ENCODE measurements around the gene ARHGAP10. TPM values are rescaled to one million over a fixed set of nuclear protein-coding genes. Genes with fewer than 3 reads are reported as not detected.

ARHGAP10 gene
- total RNA-seq, 4 donors from 2014 or later, result 7.0 to 52.8 (median 19.9) TPM

DNA sequence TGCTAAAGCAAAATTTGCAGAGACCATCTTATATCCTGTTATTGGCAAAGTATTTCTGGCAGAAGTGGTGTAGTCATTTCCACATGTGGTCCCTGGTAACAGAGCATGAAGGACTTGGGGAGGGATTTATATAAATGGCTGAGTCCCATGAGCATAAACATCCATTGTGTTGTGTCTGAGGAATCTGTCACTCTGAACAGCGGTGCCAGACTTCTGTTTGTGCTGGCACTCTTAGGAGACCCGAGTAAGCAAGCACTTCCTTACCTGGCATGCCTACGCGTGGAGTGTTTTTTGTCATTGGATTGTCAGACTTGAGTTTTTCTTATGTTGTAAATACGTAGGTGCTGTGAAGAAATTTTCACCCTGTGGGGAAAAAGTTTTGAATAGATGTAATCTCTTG, 285.9 kb downstream of the ARHGAP10 start:
- Histone ChIP-seq H3K27ac (no peak overlapping the region), H3K9me3 (no peaks in the 10 kb centered on the region), H3K27me3 (no peaks in the 10 kb centered on the region), H3K36me3 (no peaks in the 10 kb centered on the region), H3K4me3 (no peak overlapping the region), H3K4me1 (no peaks in the 10 kb centered on the region)
- no peak for TF ChIP-seq POLR2A (IDR thresholded peaks at IDR 0.05)
- TF ChIP-seq, protein P1, sequence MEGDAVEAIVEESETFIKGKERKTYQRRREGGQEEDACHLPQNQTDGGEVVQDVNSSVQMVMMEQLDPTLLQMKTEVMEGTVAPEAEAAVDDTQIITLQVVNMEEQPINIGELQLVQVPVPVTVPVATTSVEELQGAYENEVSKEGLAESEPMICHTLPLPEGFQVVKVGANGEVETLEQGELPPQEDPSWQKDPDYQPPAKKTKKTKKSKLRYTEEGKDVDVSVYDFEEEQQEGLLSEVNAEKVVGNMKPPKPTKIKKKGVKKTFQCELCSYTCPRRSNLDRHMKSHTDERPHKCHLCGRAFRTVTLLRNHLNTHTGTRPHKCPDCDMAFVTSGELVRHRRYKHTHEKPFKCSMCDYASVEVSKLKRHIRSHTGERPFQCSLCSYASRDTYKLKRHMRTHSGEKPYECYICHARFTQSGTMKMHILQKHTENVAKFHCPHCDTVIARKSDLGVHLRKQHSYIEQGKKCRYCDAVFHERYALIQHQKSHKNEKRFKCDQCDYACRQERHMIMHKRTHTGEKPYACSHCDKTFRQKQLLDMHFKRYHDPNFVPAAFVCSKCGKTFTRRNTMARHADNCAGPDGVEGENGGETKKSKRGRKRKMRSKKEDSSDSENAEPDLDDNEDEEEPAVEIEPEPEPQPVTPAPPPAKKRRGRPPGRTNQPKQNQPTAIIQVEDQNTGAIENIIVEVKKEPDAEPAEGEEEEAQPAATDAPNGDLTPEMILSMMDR (IDR thresholded peaks at IDR 0.05), result no peak
- no peak for DNase-seq

DNA sequence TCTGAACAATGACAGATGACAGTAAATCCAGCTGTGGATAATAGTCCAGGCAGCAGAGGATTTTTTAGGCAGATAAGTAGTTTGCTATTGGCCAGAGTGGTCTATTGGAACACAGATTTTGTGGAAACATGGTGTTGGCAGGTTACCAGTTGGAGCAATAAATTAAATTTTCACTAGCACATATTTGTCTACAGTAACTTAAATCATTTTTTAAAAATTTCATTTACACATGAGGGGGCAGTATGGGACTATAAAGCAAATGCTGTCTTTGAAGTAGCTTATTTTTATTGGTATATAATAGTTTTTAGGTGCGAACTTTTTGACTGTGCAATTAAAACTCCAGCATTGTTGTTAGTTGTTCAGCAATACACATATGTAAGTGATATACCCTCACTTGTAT, 289.8 kb downstream of the ARHGAP10 start:
- no peak for TF ChIP-seq POLR2A (IDR thresholded peaks at IDR 0.05)
- TF ChIP-seq, protein P1 (IDR thresholded peaks at IDR 0.05), result peak in 3 of 6 experiments; percentile 20 to 40 (median 22)
- DNase-seq, result no peak

DNA sequence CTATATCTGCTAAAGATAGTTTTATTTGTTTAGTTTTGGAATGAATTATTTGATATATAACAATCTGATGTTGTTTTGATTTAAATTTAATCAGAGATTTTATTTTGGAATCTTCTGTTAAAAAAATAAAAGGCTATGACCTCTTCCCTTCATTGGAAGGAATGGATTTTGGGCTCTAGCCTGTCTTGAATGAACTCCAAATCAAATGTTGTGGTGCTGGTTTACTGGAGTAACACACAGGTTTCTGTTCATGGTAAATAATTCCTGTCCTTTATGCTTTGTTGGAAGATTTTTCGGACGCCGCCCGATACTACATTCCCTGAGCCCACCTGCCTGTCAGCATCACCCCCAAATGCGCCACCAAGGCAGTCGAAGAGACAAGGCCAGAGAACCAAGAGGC, 291.1 kb downstream of the ARHGAP10 start:
- Histone ChIP-seq H3K4me3 (no peak overlapping the region), H3K27me3 (no peaks in the 10 kb centered on the region), H3K36me3 (no peaks in the 10 kb centered on the region), H3K4me1 (no peaks in the 10 kb centered on the region), H3K9me3 (no peaks in the 10 kb centered on the region), H3K27ac (no peak overlapping the region)
- no peak for DNase-seq
- no peak for TF ChIP-seq POLR2A (IDR thresholded peaks at IDR 0.05)
- TF ChIP-seq, protein P1 (IDR thresholded peaks at IDR 0.05), result no peak

More for the DNA sequence above, 289.8 kb downstream of the ARHGAP10 start:
- H3K27me3 ChIP-seq, result no peaks in the 10 kb centered on the region
- no peak overlapping the region for H3K4me3 ChIP-seq
- H3K4me1 ChIP-seq, result no peaks in the 10 kb centered on the region
- H3K9me3 ChIP-seq, result no peaks in the 10 kb centered on the region
- H3K27ac ChIP-seq, result no peak overlapping the region
- no peaks in the 10 kb centered on the region for H3K36me3 ChIP-seq

DNA sequence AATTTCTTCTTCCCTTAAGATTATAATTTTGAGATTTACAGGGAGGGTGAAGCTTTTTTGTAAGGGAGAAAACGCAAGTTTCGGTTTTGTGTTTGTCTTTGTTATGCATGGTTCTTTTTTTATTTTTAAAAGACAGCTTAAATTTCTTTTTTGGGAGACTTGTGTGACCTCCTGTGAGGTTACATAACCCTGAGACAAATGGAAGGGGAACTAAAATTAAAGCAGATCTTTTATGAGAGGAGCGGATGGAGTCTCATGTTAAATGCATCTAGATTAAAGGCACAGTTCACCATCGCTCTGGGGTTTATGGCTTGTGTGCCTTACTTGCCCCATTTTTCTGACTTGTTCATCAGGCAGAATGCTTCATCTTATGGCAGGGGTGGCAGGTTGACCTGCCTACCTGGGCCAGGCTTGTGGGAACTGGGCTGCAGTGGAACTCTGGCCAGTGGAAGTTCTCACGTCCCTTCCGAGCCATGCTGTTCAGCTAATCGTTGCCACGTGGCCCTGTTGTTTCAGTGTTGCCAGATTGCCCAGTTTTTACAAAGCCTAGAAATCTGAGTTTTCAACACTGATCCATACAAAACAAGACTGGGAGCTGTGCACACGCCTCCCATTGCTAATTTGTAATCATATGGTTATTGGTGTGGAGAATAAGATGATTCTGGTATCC, 291.8 kb downstream of the ARHGAP10 start:
- no peaks in the 10 kb centered on the region for H3K9me3 ChIP-seq
- H3K4me1 ChIP-seq, result no peaks in the 10 kb centered on the region
- no peaks in the 10 kb centered on the region for H3K36me3 ChIP-seq
- TF ChIP-seq, protein P1 (IDR thresholded peaks at IDR 0.05), result no peak
- no peak for TF ChIP-seq POLR2A (IDR thresholded peaks at IDR 0.05)
- no peak overlapping the region for H3K4me3 ChIP-seq
- no peaks in the 10 kb centered on the region for H3K27me3 ChIP-seq
- DNase-seq, result no peak
- no peak overlapping the region for H3K27ac ChIP-seq

DNA sequence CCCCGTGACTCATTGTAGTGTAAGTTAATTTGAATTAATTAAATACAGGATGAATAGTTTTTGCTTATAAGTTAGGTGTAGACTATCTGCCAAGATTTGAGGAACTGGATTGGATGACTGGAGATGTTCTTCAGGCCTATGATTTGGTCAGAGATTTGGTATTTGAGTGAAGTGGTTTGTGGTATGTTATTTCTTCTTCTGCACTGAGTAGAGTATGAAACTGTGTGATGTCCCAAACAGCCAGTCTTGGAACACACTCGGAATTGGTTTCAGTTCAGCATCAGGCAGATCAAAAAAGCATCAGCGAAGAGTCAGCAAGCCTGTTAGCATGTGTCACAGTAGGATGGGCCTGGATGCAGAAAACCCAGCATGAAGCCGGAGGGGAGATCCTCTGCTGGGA, 294.1 kb downstream of the ARHGAP10 start:
- Histone ChIP-seq H3K4me3 (no peak overlapping the region), H3K27me3 (no peaks in the 10 kb centered on the region), H3K27ac (no peak overlapping the region), H3K4me1 (no peaks in the 10 kb centered on the region), H3K36me3 (no peaks in the 10 kb centered on the region), H3K9me3 (no peaks in the 10 kb centered on the region)
- TF ChIP-seq POLR2A (IDR thresholded peaks at IDR 0.05), result no peak
- TF ChIP-seq, protein P1 (IDR thresholded peaks at IDR 0.05), result no peak
- DNase-seq, result no peak

Data from Peyer's patch (tissue), 4 donors.